SK-N-SH treated with all-trans-retinoic acid at 6 μM for 48 hours (cell line): ENCODE data around the gene LTBP3.

Experiments
- ATAC-seq: fragments of 200-7000 bp; cut with Tn5 transposase; 3 replicates; pipeline ENCODE4 v1.9.1; 2020; ENCODE audit warnings: mild to moderate bottlenecking, moderate library complexity
- ARNTL ChIP-seq: fragments of 450-650 bp; formaldehyde crosslinking; IDR thresholded peaks from 2 replicates; pipeline ENCODE4 v1.5.0; 2020; ENCODE audit warnings: low read depth, mild to moderate bottlenecking, moderate library complexity, borderline replicate concordance
- BACH2 ChIP-seq: fragments of 250-450 bp; sonication (Bioruptor Pico); IDR thresholded peaks from 2 replicates; pipeline ENCODE4 v1.9.0; 2021; ENCODE audit warnings: mild to moderate bottlenecking, borderline replicate concordance
- ESRRG ChIP-seq: fragments of 250-450 bp; sonication (Bioruptor Pico); IDR thresholded peaks from 2 replicates; pipeline ENCODE4 v1.6.1; 2021; ENCODE audit warnings: mild to moderate bottlenecking
- GLIS3 ChIP-seq: fragments of 250-450 bp; sonication (Bioruptor Pico); IDR thresholded peaks from 2 replicates; pipeline ENCODE4 v1.5.0; 2020; ENCODE audit warnings: mild to moderate bottlenecking, moderate library complexity
- ISL1 ChIP-seq: fragments of 250-450 bp; sonication (Bioruptor Pico); IDR thresholded peaks from 2 replicates; pipeline ENCODE4 v2.1.2; 2022; ENCODE audit warnings: mild to moderate bottlenecking, moderate library complexity
- OSR1 ChIP-seq: fragments of 250-450 bp; sonication (Bioruptor Pico); IDR thresholded peaks from 2 replicates; pipeline ENCODE4 v1.8.0; 2022; ENCODE audit warnings: moderate library complexity, mild to moderate bottlenecking, inconsistent platforms
- RARB ChIP-seq: fragments of 250-450 bp; sonication (Bioruptor Pico); IDR thresholded peaks from 2 replicates; pipeline ENCODE4 v1.8.0; 2021; ENCODE audit warnings: mild to moderate bottlenecking, moderate library complexity
- SNAI2 ChIP-seq: fragments of 250-450 bp; sonication (Bioruptor Pico); IDR thresholded peaks from 2 replicates; pipeline ENCODE4 v1.5.0; 2020; ENCODE audit warnings: mild to moderate bottlenecking, moderate library complexity
- TCF4 ChIP-seq: fragments of 250-450 bp; sonication (Bioruptor Pico); IDR thresholded peaks from 2 replicates; pipeline ENCODE4 v1.8.0; 2021; ENCODE audit warnings: mild to moderate bottlenecking, moderate library complexity, borderline replicate concordance
- TOX ChIP-seq: fragments of 250-450 bp; sonication (Bioruptor Pico); IDR thresholded peaks from 2 replicates; pipeline ENCODE4 v1.8.0; 2021; ENCODE audit warnings: mild to moderate bottlenecking, moderate library complexity, borderline replicate concordance
- ZC3H10 ChIP-seq: fragments of 250-450 bp; sonication (Bioruptor Pico); IDR thresholded peaks from 2 replicates; pipeline ENCODE4 v1.5.1; 2021; ENCODE audit warnings: mild to moderate bottlenecking, moderate library complexity
- ZFP3 ChIP-seq: fragments of 250-450 bp; sonication (Bioruptor Pico); IDR thresholded peaks from 2 replicates; pipeline ENCODE4 v1.5.0; 2020; ENCODE audit warnings: mild to moderate bottlenecking, moderate library complexity
- ZNF565 ChIP-seq: fragments of 450-650 bp; formaldehyde crosslinking; conservative IDR thresholded peaks from 2 replicates; pipeline ENCODE4 v1.5.0; 2020; ENCODE audit warnings: low read depth, mild to moderate bottlenecking, moderate library complexity
- ZNF8 ChIP-seq: fragments of 450-650 bp; formaldehyde crosslinking; IDR thresholded peaks from 2 replicates; pipeline ENCODE4 v1.5.0; 2020; ENCODE audit warnings: mild to moderate bottlenecking, moderate library complexity
- TF ChIP-seq, protein P1 (sequence below): fragments of 250-450 bp; sonication (Bioruptor Pico); IDR thresholded peaks from 2 replicates; pipeline ENCODE4 v1.5.0; 2020; ENCODE audit warnings: mild to moderate bottlenecking, moderate library complexity
- TF ChIP-seq, protein P2 (sequence below): fragments of 250-450 bp; sonication (Bioruptor Pico); IDR thresholded peaks from 2 replicates; pipeline ENCODE4 v1.5.1; 2020; ENCODE audit warnings: low read depth, mild to moderate bottlenecking, moderate library complexity
- TF ChIP-seq, protein P3 (sequence below): fragments of 250-450 bp; sonication (Bioruptor Pico); IDR thresholded peaks from 2 replicates; pipeline ENCODE4 v1.8.0; 2020; ENCODE audit warnings: mild to moderate bottlenecking, moderate library complexity, borderline replicate concordance
- TF ChIP-seq, protein P4 (sequence below): fragments of 250-450 bp; sonication (Bioruptor Pico); IDR thresholded peaks from 2 replicates; pipeline ENCODE4 v1.5.1; 2021; ENCODE audit warnings: mild to moderate bottlenecking, moderate library complexity
- TF ChIP-seq, protein P5 (sequence below): fragments of 250-450 bp; sonication (Bioruptor Pico); IDR thresholded peaks from 2 replicates; pipeline ENCODE4 v1.8.0; 2021; ENCODE audit warnings: low read depth, mild to moderate bottlenecking, moderate library complexity, borderline replicate concordance

LTBP3 gene

DNA sequence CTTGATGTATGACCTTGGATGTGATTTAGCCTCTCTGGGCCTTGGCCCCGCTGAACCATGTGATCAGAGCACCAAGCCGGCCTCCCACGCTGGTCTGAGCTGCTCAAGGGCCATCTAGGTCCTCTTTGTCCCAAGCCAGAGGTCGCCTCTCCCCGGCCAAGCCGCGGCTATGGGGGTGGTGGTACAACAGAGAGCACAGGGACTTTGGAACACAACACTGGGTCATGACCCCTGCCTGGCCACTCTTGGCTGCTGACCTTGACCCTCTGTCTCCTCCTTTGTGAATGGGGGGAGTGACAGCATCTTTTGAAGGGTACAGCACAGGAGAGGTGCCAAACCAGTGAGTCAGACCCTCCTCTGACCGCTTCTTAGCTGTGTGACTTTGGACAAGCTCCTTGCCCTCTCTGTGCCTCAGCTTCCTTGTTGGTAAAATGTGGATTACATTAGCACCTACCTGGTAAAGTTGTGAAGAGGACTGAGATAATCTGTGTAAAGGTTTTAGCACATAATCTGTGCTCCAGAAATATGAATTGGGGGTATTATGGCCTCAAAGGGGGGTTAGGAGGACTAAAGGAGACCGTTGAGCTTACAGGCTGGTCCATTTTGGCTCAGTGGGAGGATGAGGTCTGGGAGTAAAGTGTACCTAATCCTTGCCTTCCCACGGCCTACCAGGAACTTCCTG, 28.5 kb downstream of the LTBP3 start:
- no peak for ATAC-seq

DNA sequence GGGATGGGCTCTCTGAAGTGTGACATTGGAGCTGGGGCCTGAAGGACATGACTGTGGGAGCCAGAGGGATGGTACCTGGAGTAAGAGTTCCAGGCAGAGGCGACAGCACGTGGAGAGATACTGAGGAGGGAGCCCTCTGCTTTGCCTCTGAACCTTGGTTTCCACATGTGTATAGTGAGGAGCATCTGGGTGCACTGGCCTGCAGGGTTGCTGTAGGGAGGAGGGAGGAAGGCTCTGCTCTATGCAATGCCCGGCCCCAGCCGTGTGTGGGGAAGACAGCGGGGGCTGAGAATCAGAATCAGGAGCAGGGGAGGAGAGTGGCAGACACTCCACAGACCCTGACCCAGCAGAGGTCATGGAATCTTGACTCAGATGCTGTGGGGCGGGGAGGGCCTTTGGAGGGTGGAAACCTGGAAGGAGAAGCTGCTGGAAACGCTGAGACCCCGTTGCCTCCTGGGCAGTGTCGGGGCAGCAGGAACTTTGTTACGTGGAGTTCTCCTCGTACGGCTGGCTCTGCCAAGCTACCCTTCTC, 29.3 kb downstream of the LTBP3 start:
- no peak for ATAC-seq

More for the DNA sequence above, 28.5 kb downstream of the LTBP3 start:
- TF ChIP-seq ZNF565 (no peak), ISL1 (CRISPR knock-in tag) (no peak), ZFP3 (CRISPR knock-in tag) (no peak), GLIS3 (CRISPR knock-in tag) (no peak), ZC3H10 (CRISPR knock-in tag) (no peak), ARNTL (CRISPR knock-in tag) (no peak), TCF4 (CRISPR knock-in tag) (no peak), RARB (CRISPR knock-in tag) (no peak), TOX (CRISPR knock-in tag) (no peak), OSR1 (CRISPR knock-in tag) (no peak), ZNF8 (CRISPR knock-in tag) (no peak), SNAI2 (CRISPR knock-in tag) (no peak), BACH2 (no peak)
- TF ChIP-seq, protein P1, sequence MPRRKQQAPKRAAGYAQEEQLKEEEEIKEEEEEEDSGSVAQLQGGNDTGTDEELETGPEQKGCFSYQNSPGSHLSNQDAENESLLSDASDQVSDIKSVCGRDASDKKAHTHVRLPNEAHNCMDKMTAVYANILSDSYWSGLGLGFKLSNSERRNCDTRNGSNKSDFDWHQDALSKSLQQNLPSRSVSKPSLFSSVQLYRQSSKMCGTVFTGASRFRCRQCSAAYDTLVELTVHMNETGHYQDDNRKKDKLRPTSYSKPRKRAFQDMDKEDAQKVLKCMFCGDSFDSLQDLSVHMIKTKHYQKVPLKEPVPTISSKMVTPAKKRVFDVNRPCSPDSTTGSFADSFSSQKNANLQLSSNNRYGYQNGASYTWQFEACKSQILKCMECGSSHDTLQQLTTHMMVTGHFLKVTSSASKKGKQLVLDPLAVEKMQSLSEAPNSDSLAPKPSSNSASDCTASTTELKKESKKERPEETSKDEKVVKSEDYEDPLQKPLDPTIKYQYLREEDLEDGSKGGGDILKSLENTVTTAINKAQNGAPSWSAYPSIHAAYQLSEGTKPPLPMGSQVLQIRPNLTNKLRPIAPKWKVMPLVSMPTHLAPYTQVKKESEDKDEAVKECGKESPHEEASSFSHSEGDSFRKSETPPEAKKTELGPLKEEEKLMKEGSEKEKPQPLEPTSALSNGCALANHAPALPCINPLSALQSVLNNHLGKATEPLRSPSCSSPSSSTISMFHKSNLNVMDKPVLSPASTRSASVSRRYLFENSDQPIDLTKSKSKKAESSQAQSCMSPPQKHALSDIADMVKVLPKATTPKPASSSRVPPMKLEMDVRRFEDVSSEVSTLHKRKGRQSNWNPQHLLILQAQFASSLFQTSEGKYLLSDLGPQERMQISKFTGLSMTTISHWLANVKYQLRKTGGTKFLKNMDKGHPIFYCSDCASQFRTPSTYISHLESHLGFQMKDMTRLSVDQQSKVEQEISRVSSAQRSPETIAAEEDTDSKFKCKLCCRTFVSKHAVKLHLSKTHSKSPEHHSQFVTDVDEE (CRISPR knock-in tag), result no peak
- TF ChIP-seq, protein P2, sequence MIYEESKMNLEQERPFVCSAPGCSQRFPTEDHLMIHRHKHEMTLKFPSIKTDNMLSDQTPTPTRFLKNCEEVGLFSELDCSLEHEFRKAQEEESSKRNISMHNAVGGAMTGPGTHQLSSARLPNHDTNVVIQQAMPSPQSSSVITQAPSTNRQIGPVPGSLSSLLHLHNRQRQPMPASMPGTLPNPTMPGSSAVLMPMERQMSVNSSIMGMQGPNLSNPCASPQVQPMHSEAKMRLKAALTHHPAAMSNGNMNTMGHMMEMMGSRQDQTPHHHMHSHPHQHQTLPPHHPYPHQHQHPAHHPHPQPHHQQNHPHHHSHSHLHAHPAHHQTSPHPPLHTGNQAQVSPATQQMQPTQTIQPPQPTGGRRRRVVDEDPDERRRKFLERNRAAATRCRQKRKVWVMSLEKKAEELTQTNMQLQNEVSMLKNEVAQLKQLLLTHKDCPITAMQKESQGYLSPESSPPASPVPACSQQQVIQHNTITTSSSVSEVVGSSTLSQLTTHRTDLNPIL (CRISPR knock-in tag), result no peak
- TF ChIP-seq, protein P3, sequence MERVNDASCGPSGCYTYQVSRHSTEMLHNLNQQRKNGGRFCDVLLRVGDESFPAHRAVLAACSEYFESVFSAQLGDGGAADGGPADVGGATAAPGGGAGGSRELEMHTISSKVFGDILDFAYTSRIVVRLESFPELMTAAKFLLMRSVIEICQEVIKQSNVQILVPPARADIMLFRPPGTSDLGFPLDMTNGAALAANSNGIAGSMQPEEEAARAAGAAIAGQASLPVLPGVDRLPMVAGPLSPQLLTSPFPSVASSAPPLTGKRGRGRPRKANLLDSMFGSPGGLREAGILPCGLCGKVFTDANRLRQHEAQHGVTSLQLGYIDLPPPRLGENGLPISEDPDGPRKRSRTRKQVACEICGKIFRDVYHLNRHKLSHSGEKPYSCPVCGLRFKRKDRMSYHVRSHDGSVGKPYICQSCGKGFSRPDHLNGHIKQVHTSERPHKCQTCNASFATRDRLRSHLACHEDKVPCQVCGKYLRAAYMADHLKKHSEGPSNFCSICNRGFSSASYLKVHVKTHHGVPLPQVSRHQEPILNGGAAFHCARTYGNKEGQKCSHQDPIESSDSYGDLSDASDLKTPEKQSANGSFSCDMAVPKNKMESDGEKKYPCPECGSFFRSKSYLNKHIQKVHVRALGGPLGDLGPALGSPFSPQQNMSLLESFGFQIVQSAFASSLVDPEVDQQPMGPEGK, result no peak
- TF ChIP-seq, protein P4, sequence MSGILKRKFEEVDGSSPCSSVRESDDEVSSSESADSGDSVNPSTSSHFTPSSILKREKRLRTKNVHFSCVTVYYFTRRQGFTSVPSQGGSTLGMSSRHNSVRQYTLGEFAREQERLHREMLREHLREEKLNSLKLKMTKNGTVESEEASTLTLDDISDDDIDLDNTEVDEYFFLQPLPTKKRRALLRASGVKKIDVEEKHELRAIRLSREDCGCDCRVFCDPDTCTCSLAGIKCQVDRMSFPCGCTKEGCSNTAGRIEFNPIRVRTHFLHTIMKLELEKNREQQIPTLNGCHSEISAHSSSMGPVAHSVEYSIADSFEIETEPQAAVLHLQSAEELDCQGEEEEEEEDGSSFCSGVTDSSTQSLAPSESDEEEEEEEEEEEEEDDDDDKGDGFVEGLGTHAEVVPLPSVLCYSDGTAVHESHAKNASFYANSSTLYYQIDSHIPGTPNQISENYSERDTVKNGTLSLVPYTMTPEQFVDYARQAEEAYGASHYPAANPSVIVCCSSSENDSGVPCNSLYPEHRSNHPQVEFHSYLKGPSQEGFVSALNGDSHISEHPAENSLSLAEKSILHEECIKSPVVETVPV (CRISPR knock-in tag), result no peak
- TF ChIP-seq, protein P5, sequence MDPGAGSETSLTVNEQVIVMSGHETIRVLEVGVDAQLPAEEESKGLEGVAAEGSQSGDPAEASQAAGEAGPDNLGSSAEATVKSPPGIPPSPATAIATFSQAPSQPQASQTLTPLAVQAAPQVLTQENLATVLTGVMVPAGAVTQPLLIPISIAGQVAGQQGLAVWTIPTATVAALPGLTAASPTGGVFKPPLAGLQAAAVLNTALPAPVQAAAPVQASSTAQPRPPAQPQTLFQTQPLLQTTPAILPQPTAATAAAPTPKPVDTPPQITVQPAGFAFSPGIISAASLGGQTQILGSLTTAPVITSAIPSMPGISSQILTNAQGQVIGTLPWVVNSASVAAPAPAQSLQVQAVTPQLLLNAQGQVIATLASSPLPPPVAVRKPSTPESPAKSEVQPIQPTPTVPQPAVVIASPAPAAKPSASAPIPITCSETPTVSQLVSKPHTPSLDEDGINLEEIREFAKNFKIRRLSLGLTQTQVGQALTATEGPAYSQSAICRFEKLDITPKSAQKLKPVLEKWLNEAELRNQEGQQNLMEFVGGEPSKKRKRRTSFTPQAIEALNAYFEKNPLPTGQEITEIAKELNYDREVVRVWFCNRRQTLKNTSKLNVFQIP (CRISPR knock-in tag), result no peak
- TF ChIP-seq, all 23 proteins: peak for 0

More for the DNA sequence above, 29.3 kb downstream of the LTBP3 start:
- TF ChIP-seq TOX (CRISPR knock-in tag), result no peak
- TF ChIP-seq, protein P1 (CRISPR knock-in tag), result no peak
- TF ChIP-seq ZNF565, result no peak
- TF ChIP-seq, protein P4 (CRISPR knock-in tag), result no peak
- no peak for TF ChIP-seq ARNTL (CRISPR knock-in tag)
- TF ChIP-seq ESRRG, result no peak
